ENCODE measurements around the gene GPC2. TPM values are rescaled to one million over a fixed set of nuclear protein-coding genes. Genes with fewer than 3 reads are reported as not detected.

GPC2 gene
- total RNA-seq, 4 donors from 2014 or later, result 1.3 TPM; not detected in 3

DNA sequence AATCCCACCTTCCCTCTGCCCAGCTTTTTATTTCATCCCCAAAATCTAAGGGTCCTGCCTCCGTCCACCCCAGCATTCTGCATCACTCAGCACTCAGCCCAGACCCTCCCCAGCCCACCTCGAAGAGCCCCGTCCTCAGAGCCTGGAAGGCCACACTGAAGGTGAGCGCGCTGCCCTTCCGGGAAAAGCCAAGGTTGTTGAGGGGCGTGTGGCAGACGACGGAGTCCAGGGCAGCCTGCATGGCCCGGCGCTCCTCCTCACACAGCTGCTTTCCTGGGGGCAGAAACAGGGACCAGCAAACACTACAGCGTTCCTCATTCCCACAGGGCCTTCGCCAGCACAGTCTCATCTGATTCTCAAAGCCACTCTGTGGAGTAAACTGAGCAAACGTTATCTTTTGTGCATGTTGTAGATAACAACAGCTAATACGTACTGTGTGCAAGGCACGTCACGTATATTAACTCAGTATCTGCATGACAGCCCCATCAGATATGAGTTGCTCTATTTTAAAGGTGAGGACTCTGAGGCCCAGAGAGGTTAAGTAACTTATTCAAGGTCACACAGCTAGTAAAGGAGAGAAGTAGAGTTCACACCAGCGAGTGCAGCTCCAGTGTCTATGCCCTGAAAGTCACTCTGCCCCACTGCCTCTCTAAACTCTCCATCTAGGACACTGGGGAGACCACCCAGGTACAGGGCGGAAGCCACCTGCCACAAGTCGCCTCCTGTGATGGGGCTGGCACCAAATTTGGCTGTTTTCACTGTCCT lies 21.4 kb downstream of the GPC2 start:
- no peaks in the 10 kb centered on the region for H3K27me3 ChIP-seq
- H3K36me3 ChIP-seq, result peaks cover 0 to 8% of the 10 kb centered on the region in 2 donors
- TF ChIP-seq, protein P1, sequence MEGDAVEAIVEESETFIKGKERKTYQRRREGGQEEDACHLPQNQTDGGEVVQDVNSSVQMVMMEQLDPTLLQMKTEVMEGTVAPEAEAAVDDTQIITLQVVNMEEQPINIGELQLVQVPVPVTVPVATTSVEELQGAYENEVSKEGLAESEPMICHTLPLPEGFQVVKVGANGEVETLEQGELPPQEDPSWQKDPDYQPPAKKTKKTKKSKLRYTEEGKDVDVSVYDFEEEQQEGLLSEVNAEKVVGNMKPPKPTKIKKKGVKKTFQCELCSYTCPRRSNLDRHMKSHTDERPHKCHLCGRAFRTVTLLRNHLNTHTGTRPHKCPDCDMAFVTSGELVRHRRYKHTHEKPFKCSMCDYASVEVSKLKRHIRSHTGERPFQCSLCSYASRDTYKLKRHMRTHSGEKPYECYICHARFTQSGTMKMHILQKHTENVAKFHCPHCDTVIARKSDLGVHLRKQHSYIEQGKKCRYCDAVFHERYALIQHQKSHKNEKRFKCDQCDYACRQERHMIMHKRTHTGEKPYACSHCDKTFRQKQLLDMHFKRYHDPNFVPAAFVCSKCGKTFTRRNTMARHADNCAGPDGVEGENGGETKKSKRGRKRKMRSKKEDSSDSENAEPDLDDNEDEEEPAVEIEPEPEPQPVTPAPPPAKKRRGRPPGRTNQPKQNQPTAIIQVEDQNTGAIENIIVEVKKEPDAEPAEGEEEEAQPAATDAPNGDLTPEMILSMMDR (IDR thresholded peaks at IDR 0.05), result no peak
- no peak for TF ChIP-seq POLR2A (IDR thresholded peaks at IDR 0.05)
- 96 to 97% methylated on average over 18 to 20 of the region's 20 CpGs for WGBS, 2 donors
- intact Hi-C loops (cut with DNase I), result no loop called here
- H3K27ac ChIP-seq, result no peak overlapping the region
- no peaks in the 10 kb centered on the region for H3K9me3 ChIP-seq
- no peak overlapping the region for H3K4me3 ChIP-seq (replicated peaks in 1 of 3)
- H3K4me1 ChIP-seq, result peaks cover 13% of the 10 kb centered on the region in 2 donors
- DNase-seq, result no peak

DNA sequence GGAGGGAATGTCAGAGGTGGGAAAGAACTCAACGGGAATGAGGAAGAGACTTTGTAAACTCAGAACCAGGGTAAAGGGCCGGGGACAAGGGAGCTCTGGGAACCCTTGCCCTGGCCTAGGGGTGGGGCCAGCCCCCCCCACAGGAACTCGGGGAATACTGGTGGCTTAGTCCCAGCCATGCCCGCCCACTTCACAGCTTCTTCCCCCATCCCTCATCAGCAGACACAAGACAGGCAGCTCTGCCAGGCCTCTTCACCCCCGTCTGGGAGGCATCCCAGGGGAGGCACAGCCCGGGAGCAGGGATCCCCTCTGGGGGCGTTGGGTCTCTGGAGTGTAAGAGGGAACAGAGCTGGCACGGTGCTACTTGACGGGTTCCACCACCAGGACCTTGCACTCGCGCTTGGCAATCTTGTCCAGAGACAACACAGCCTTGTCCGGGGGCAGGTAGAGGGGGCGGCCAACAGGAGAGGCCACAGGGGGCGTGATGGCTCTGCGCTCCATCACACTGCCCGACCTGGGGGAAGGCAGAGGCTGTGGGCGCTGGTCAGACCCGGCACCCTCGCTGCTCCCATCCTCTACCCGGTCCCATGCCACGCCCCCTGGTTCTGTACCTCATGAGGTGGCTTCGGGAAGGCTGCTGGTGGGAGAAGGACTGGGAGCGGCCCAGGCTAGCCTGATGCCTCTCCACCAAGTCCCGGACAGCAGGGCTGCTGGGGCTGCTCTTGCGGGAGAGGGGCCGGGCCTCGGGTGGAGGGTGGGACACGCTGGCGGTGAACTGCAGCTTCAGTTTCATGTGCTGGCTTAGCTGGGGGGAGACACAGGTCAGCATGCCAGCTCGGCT lies 22.3 kb downstream of the GPC2 start:
- WGBS, 2 donors, result 58 to 74% methylated on average over 12 to 13 of the region's 30 CpGs
- H3K36me3 ChIP-seq, result peaks cover 0 to 8% of the 10 kb centered on the region in 2 donors
- no peaks in the 10 kb centered on the region for H3K9me3 ChIP-seq
- intact Hi-C loops (cut with DNase I), result no loop called here
- TF ChIP-seq, protein P1 (IDR thresholded peaks at IDR 0.05), result no peak
- TF ChIP-seq POLR2A (IDR thresholded peaks at IDR 0.05), result no peak
- no peaks in the 10 kb centered on the region for H3K27me3 ChIP-seq
- no peak overlapping the region for H3K4me3 ChIP-seq (replicated peaks in 1 of 3)
- DNase-seq, result no peak
- peaks cover 13 to 15% of the 10 kb centered on the region in 2 donors for H3K4me1 ChIP-seq
- H3K27ac ChIP-seq, result no peak overlapping the region

DNA sequence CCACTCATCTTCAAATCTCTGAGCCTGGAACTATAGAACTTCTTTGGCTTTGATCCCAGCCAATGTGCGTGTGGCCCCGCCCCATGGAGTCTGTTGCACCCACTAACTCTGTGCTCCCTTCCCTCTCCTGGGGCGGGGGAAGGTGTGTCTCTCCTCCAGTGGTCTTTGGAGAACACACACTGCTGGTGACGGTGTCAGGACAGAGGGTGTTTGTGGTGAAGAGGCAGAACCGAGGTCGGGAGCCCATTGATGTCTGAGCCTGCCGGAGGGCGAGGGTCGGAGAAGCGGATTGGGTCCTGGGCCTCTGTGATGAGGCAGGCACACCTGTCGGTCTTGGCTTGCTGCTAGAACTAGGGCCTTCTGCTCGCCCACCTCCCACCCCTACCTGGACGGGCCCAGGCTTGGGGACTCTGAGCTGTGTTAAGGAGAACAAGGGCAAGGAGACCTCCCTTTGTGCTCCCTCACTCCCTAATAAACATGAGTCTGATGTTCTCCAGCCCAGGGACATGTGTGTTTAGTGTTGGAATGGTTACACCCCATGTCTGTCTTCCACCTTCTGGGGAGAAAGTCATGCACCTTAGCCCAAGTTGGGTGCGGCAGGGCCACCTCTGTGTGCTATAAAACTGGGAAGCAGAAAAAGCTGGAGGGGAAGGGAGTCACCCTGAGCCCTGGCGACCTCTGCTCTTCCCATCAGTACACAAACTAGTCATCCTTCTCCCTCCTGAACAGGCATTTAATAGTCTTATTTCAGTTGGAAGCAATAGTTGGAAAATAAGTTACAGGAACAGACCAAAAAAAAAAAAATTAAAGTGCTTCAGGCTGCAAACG lies 23.3 kb downstream of the GPC2 start:
- Histone ChIP-seq H3K9me3 (no peaks in the 10 kb centered on the region), H3K27ac (no peak overlapping the region), H3K4me3 (replicated peaks in 1 of 3) (no peak overlapping the region), H3K27me3 (no peaks in the 10 kb centered on the region), H3K4me1 (peaks cover 11 to 20% of the 10 kb centered on the region in 2 donors), H3K36me3 (peaks cover 0 to 8% of the 10 kb centered on the region in 2 donors)
- 86 to 91% methylated on average over 16 of the region's 16 CpGs for WGBS, 2 donors
- intact Hi-C loops (cut with DNase I), result no loop called here
- no peak for DNase-seq
- TF ChIP-seq, protein P1 (IDR thresholded peaks at IDR 0.05), result no peak
- no peak for TF ChIP-seq POLR2A (IDR thresholded peaks at IDR 0.05)

DNA sequence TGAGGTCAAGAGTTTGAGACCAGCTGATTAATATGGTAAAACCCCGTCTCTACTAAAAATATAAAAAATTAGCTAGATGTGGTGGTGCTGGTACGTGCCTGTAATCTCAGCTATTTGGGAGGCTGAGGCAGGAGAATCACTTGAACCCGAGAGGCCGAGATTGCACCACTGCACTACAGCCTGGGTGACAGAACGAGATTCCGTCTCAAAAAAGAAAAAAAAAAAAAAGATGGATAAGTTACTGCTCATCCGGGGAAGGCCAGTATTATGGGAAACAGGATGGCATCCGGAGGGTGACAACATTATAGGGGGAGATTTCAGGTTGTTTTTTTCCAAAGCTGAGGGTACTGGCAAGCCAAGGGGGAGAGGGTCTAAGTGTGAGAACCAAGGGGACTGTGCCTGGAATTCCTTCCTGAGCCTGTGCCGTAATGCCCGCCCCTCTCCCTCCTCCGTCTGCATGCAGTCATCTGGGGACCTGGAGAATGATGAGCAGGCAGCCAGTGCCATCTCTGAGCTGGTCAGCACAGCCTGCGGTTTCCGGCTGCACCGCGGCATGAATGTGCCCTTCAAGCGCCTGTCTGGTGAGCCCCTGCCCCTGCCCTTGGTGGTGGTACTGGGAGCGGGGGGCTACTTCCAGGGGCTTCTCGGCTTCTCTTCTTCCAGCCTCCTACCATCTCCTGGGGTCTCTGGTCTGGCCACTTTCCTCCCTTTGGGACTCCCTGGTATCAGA lies 24.1 kb downstream of the GPC2 start:
- Histone ChIP-seq H3K4me1 (peaks cover 9 to 20% of the 10 kb centered on the region in 2 donors), H3K36me3 (peaks cover 0 to 8% of the 10 kb centered on the region in 2 donors), H3K27me3 (no peaks in the 10 kb centered on the region), H3K9me3 (no peaks in the 10 kb centered on the region), H3K4me3 (replicated peaks in 1 of 3) (no peak overlapping the region), H3K27ac (no peak overlapping the region)
- 91 to 92% methylated on average over 16 to 17 of the region's 18 CpGs for WGBS, 2 donors
- intact Hi-C loops (cut with DNase I), result no loop called here
- TF ChIP-seq, protein P1 (IDR thresholded peaks at IDR 0.05), result no peak
- DNase-seq, result no peak
